Ammon's horn (tissue), 1 donor: Measurements from ENCODE around the gene CDC25B.
"Not testable (repeated sequence)": the region's sequence is repeated elsewhere in the genome, so short reads cannot be mapped to it uniquely, and the experiment has no call there.

ENCODE experiments used
- DNase-seq: peaks from one replicate; pipeline ENCODE4 v3.0.0-alpha.2; 2016; ENCODE audit warnings: low spot score

The CDC25B gene

DNA sequence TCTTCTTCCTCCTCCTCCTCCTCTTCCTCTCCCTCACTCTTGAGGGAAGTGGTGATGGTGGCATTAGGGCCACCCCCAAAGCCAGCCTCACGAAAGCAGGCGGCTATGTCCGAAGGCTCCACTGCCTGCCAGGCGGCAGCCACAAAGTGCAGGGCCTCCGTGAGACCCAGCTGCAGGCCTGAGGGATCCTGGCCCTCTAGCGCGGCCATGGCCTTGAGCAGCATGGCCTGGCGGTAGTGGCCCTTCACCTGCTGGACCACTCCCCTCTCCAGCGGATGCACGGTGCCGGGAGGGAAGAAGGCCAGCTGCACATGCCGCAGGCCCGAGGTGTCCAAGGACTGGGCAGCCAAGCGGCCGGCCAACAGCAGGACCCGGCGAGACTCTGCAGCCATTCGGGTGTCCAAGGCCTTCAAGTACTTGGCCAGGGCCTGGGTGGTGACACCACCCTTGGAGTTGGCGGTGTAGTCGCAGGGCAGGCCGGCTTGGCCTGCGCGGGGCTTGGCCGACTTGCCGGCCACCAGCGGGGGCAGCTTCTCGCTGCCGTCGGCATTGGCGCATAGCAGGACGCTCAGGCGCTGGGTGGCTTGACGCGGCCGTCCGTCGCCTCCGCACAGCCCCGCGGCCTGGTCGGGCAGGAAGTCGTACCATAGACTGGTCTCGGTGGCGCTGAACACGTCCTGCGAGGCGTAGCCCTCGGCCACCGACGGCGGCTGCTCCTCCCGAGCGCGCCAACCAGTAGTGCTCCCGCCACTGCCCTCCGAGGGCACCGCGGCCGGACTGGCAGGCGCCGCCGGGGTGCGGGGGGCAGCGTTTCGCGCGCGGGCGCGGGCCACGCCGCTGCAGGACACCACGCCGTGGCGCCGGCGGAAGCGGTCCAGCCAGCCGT lies 10.6 kb upstream of the CDC25B start:
- DNase-seq: no peak

DNA sequence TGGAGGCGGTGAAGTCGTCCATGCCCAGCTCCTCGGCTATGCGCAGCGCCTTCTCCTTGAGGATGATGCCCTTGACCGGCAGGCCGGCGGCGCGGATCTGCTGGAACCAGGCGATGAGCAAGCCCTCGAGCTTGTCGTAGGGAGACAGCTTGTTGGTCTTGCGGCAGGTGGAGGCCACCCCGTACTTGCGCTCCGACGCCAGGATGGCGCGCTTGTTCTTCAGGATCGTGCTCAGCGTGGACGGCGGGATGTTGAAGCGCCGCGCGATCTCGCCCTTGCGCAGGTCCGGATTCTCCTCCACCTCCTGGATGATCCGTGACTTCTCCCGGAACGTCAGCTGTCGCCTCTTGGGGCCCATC lies 10.0 kb upstream of the CDC25B start:
- DNase-seq: peak; percentile 59

DNA sequence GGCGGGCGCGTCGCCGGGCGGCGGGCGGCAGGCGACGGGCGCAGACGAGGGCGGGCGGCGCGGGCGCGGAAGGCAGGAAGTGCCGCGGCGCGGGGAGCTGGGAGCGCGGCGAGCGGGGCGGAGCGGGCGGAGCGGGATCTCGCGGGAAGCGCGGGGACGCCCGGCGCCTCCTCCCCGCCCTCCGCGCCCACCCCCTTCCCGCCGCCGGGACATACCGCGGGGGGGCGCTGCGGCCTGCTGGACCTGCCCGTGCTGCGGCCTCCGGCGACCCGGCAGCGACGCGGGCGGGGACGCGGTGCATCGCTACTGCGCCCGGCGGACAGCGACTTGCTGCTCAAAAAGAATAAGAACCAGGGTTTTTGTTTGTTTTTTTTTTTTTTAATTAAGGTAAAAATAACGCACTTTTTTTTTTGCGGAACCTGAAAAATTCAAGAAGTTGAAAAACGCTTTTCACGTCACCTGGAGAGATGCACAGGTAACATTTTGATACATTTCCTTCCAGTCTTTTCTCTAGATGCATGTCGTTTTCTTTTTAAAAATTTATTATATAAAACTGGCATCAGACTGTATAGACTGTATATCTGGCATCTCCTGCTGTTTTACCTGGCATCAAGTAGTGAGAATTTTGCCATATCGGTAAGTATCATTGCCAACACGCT lies 9.3 kb upstream of the CDC25B start, which contains the start of gene CENPB:
CENPB (minus strand) TSS at position 76 of the 659 bp plus-strand sequence. CDS start 257 bp downstream, outside the sequence.
- DNase-seq: peak; percentile 90

DNA sequence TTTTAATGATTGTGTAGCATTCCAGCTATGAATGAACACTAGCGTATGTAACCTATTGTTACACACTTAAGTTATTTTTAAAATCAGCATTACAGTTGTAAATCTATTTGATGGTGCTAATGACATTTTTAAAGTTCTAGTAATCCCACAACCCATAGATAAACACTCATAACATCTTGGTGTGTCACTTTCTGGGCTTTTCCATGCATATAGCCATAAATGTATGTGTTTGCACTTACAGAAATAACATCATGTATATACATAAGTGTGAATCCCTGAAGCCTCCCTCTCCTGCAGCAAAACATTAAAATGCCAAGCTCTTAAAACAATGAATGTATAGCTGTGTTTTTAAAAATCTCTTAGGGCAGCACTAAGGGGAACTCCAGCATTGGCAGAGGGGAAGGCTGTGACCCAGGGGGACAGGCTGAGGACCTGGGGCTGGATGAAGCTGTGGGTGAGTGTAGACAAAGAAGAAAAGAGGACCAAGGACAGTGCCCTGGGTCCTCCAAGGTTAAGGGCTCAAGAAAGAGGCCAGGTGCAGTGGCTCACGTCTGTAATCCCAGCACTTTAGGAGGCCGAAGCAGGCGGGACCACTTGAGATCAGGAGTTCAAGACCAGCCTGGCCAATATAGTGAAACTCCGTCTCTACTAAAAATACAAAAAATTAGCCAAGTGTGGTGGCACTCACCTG lies 8.6 kb upstream of the CDC25B start:
- no peak for DNase-seq

DNA sequence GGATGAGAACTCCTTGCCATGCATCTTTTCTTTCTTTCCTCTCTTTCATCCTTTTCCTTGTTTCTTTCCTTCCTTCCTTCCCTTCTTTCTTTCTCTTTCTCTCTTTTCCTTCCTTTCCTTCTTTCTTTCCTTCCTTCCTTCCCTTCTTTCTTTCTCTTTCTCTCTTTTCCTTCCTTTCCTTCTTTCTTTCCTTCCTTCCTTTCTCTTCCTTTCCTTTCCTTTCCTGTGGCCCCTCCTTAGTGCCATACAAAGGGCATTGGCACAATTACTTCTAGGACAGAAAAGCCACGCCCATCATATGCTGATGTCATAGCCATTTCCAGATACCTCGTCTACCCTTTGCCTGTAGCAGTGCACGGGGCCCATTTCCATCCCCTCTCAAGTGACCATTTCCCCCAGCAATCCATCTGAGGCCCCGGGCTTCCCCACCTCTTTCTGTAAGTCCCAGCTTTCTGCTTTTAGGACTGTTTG lies 7.4 kb upstream of the CDC25B start:
- DNase-seq: no peak

DNA sequence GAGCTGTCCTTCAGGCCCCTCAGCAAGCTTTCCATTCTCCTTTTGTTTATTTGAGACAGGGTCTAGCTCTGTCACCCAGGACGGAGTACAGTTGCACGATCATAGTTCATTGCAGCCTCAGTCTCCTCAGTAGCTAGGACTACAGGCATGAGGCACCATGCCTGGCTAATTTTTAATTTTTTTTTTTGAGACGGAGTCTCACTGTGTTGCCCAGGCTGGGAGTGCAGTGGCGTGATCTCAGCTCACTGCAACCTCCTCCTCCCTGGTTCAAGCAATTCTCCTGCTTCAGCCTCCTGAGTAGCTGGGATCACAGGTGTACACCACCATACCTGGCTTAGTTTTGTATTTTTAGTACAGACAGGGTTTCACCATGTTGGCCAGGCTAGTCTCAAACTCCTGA lies 6.9 kb upstream of the CDC25B start:
- DNase-seq: not testable (repeated sequence)

DNA sequence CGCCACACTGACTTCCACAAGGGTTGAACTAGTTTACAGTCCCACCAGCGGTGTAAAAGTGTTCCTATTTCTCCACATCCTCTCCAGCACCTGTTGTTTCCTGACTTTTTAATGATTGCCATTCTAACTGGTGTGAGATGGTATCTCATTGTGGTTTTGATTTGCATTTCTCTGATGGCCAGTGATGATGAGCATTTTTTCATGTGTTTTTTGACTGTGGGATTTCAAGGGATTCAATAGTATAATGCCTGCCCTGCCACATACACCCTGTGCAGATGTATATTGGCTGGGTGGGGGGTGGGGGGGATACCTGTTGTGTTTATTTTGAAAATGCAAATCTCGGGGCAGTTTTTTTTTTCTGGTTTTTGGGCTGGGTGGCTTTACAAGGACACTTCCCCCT lies 1.9 kb upstream of the CDC25B start:
- DNase-seq: not testable (repeated sequence)

DNA sequence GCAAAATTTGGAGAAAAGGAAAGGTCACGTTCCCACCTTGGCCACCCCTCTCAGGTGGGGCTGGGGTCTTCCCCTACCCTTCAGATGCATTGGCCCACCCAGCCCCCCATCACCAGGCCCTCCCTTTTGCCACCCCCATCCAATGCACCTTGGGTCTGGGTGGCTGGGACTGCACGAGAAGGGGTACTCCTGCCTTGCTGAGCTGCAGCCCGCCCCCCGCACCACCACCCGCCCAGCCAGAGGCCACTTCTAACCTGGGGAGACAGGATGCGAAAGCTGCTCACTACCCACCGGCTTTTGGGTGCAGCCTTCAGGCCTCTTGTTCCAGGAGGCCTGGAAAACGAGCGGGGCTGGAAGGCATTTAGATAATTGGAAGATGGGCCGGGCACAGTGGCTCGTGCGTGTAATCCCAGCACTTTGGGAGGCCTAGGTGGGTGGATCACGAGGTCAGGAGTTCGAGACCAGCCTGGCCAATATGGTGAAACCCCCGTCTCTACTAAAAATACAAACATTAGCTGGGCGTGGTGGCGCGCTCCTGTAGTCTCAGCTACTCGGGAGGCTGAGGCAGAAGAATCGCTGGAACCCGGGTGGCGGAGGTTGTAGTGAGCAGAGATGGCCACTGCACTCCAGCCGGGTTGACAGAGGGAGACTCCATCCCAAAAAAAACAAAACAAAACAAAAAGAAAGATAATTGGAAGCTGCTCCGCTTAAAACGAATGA lies 1.2 kb upstream of the CDC25B start:
- no peak for DNase-seq

DNA sequence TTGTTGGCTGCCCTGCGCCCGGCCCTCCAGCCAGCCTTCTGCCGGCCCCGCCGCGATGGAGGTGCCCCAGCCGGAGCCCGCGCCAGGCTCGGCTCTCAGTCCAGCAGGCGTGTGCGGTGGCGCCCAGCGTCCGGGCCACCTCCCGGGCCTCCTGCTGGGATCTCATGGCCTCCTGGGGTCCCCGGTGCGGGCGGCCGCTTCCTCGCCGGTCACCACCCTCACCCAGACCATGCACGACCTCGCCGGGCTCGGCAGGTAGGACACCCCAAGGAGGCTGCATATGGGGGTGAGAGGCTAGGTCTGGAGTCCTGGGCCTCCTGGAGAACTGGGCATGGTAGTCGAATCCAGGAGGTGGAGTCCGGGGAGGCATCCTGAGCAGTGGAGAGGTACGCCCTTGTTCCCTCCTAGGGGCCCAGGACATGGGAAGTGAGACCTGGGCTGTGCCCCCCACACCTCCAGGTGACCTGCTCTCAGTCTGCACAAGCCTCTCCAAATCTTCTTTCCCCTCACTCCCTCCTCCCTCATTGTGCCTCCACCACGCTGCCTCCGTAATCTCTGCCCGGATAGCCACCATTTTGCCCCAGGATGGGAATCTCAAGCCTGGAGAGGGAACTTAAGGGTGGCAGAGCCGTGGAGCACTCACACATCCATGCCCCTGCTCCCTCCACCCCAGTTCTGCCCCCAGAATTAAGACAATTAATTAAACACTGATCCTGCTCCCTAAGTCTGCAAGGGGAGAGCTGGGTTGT lies 541 bp downstream of the CDC25B start:
- DNase-seq: no peak

DNA sequence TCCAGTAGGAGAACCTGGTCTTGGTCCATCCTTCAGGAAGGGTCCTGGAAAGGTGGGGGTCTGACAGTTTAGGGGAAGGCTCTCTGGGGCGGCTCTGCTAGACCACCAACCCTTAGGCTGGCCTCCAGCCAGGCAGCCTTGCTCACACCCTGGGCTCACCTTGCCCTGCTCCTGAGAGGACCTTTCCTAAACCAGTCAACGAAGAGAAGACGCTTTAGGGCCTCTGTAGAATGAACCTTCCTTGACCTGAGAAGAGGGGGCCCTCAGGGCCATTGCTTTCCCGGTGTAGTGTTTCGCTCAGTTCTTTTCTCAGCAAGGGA lies 1.1 kb downstream of the CDC25B start:
- no peak for DNase-seq

DNA sequence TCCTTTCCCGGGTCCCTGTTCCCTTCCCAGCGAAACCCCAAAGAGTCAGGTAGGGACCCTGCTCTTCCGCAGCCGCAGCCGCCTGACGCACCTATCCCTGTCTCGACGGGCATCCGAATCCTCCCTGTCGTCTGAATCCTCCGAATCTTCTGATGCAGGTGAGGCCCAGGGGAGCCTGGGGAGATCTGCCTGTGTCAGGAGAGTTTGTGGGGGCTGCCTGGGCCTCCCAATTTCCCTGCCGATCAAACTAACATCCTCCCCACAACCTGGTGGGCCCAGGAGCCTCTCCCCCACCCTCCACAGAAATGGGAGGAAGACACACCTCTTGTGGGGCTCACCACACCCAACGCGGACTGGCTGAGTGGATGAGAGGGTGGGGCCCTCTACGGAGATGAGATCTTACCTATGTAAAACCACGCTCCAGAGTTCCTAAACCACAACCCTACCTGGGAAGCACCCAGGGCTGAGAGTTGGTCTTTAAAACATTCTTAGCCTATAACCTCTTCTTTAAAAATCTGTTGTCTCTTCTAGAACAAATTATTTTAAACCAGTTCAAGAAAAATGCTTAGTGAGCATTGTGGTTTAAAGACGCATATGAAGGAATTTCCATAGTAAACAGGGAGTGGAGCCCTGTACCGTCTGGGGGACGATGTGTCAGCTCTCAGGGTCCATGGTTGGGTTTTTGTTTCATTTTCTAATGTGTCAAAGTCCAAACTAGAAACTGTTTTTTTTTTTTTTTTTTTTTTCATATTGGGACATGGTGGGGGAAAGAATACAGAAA lies 1.7 kb downstream of the CDC25B start:
- DNase-seq: no peak

DNA sequence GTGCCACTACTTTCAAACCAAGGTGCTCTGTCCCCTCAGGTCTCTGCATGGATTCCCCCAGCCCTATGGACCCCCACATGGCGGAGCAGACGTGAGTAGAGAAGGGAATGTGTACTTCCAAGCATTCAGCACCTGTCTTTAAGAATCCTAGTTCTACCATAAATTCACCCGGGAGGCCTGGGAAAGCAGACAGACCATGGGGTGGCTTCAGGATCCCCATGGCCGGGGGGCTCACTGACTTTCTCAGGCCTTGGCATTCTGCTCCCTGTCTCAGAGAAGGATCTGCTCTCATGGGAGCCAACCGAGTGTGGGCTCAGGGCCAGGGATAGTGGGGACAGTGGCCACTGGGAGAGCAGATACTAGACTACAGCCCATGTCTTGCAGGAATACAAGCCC lies 2.3 kb downstream of the CDC25B start:
- DNase-seq: no peak

DNA sequence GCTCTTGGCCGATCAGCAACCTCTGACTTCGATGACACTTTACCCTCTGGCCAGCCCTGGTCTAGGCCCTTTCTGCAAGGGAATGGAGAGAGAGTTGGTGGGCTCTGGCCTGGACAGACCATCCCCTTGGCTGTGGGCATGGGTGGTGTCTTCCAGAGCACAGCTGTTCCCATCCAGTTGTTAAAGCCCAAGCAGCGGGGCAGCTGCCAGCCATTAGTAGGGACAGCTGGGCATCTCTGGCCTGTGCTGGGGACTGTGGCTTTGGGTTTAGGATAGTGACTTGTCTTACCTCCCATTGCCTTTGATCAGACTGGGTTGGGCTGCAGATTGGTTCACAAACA lies 2.8 kb downstream of the CDC25B start:
- no peak for DNase-seq

DNA sequence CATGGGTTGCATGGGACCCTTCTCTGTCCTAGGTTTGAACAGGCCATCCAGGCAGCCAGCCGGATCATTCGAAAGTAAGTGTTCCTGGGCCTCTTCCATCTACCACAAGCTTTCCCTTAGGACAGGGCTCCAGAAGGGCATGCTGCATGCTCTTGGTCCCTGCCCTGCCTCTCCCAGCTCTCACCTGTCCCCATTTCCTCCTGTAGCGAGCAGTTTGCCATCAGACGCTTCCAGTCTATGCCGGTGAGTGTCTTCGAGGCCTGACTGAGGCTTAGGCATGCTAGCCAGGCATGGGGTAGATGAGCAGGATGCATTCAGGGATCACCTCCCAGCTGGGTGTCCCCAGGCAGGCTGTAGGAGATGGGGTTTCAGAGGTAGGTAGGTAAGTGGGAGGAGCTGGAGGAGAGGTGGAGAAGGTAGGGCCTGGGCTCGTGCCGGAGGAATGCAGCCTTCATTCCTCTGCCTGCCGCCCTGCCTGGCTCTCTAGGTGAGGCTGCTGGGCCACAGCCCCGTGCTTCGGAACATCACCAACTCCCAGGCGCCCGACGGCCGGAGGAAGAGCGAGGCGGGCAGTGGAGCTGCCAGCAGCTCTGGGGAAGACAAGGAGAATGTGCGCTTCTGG lies 4.3 kb downstream of the CDC25B start:
- DNase-seq: no peak

DNA sequence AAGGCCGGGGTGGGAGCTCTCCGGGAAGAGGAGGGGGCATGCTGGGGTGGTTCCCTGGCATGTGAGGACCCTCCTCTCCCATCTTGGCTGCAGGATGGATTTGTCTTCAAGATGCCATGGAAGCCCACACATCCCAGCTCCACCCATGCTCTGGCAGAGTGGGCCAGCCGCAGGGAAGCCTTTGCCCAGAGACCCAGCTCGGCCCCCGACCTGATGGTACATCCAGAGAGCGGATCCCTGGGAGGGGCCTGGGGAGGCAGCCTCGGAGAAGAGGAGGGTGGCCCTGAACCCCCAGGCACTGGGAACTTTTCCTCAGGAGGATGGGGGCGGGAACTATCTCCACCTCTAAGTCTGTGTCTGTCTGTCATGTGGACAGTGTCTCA lies 4.8 kb downstream of the CDC25B start:
- no peak for DNase-seq

DNA sequence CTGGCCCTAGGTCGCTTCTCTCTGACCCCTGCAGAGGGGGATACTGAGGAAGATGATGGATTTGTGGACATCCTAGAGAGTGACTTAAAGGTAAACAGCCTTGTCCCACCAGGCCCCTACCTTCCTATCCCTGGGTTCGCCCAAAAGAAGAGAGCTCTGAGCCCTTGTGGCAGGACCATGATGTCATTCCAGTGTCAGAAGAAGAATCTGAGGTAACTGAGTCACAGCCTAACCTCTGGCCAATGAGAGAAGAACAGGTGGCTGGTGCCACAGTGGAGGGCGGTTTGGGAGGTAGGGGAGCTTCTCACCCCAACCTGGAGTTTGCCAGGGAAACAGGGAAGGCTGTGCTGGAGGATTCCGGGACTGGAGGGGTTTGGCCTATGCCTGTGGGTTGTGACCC lies 5.2 kb downstream of the CDC25B start:
- DNase-seq: no peak

DNA sequence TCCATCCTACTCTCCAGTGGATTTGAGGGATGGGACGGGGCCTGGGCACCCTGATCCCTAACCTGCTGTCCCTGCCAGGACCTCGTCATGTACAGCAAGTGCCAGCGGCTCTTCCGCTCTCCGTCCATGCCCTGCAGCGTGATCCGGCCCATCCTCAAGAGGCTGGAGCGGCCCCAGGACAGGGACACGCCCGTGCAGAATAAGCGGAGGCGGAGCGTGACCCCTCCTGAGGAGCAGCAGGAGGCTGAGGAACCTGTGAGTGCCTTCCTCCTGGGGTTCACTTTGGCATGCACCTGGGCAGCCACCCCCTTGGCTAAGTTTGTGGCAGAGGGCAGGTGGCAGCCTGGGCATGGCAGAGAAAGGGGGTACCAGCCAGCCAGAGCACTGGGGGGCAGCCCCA lies 5.7 kb downstream of the CDC25B start:
- DNase-seq: no peak

DNA sequence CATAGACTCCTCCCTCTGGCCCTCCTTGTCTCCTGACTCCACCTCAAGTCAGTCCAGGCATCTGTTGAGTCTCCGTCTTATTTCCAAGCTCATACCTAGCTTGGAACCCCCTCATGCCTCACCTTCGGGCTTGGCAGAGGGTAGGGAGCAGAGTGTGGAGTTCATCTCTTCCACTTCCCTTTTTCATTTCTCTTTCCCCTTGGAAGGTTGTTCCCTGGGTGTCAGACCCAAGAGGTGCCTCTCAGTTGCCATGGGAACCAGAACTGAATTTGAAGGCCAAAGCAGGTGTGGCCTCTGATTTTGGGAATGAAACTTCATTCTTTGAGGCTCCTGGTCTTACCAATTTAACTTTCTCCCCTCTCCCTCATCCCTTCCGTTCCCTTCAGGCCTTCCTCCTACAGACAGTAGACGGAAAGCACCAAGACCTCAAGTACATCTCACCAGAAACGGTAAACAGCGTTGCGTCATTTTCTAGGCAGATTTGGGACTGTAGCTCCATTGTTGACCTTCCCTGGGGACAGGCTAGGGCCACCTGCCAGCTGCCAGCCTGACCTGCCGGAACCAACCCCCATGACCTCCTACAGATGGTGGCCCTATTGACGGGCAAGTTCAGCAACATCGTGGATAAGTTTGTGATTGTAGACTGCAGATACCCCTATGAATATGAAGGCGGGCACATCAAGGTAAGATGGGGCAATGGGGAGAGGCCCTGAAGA lies 6.6 kb downstream of the CDC25B start:
- no peak for DNase-seq

DNA sequence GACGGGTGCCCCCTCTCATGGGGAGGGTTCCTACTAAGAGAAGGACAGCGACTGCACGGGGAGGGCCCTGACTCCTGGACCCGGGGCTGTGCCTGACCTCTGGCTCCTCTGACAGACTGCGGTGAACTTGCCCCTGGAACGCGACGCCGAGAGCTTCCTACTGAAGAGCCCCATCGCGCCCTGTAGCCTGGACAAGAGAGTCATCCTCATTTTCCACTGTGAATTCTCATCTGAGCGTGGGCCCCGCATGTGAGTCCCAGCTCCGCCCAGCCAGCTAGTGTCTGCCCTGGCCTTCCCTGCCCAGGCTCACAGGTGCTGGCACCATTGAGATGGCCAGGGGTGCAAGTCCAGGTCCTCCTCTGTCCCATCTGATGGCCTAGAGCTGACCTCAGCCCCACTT lies 7.2 kb downstream of the CDC25B start:
- no peak for DNase-seq

DNA sequence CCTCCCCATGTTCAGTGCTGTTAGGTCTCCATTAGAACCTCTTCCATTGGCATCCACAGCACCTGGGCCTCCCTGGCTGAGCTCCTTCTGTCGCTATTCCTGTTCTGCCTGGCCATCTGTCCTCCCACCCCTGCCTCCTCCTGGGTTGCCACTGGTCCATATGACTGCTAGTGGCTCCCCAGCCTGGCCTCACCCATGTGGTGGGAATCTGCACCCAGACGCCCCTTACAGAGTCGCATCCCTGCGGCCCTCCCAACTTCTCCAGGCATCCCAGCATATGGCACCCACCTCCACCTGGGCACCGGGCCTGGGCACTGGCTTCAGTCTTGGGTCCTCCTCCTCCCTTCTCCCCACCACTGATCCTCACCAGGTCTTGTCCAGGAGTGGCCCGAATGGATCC lies 7.7 kb downstream of the CDC25B start:
- DNase-seq: no peak
